Measurements from ENCODE around the gene HOXD12. TPM values are rescaled to one million over a fixed set of nuclear protein-coding genes. Genes with fewer than 3 reads are reported as not detected.

The HOXD12 gene
- total RNA-seq, 1 donor, result not detected

- TF ChIP-seq CTCF (IDR thresholded peaks at IDR 0.05; ENCODE audit: insufficient read depth, low read depth, low read length), result no peak
- DNase-seq (ENCODE audit: low read depth), result peak; percentile 25
- peak overlapping the region; percentile 58 for H3K4me3 ChIP-seq (ENCODE audit: low read depth, low read length)
These were observed 17.7 kb downstream of the HOXD12 start for GRCh38 chr2:176117162-176117822.

GRCh38 chr2:176117823-176118371 is 18.3 kb downstream of the HOXD12 start:
- DNase-seq (ENCODE audit: low read depth), result no peak
- TF ChIP-seq CTCF (IDR thresholded peaks at IDR 0.05; ENCODE audit: insufficient read depth, low read depth, low read length), result no peak
- peak overlapping the region; percentile 58 for H3K4me3 ChIP-seq (ENCODE audit: low read depth, low read length)

GRCh38 chr2:176118601-176119339 is 19.2 kb downstream of the HOXD12 start:
- H3K4me3 ChIP-seq (ENCODE audit: low read depth, low read length), result peak overlapping the region; percentile 58
- DNase-seq (ENCODE audit: low read depth), result peak; percentile 88
- peak; percentile 64 for TF ChIP-seq CTCF (IDR thresholded peaks at IDR 0.05; ENCODE audit: insufficient read depth, low read depth, low read length)

GRCh38 chr2:176120364-176121189 is 21.0 kb downstream of the HOXD12 start:
- TF ChIP-seq CTCF (IDR thresholded peaks at IDR 0.05; ENCODE audit: insufficient read depth, low read depth, low read length), result peak; percentile 12
- peak overlapping the region; percentile 22 for H3K4me3 ChIP-seq (ENCODE audit: low read depth, low read length)

GRCh38 chr2:176121190-176122051 is 21.8 kb downstream of the HOXD12 start:
- H3K4me3 ChIP-seq (ENCODE audit: low read depth, low read length), result peak overlapping the region; percentile 24
- no peak for TF ChIP-seq CTCF (IDR thresholded peaks at IDR 0.05; ENCODE audit: insufficient read depth, low read depth, low read length)
- peak; percentile 37 for DNase-seq (ENCODE audit: low read depth)

More at GRCh38 chr2:176120364-176121189, 21.0 kb downstream of the HOXD12 start:
- peak; percentile 57 for DNase-seq (ENCODE audit: low read depth)

Data from fibroblast of villous mesenchyme (primary cell).